GM12891 (cell line): ENCODE results near the gene ZNF646.

Experiments
- DNase-seq: peaks from one replicate; pipeline ENCODE4 v3.0.0; 2011; ENCODE audit warnings: low spot score; ENCODE audit not compliant: insufficient read length
- FAIRE-seq: peaks from 2 replicates; lab custom pipeline; 2011; peaks lifted over from hg19 to GRCh38; lab: Jason Lieb, UNC
- PAX5 ChIP-seq: IDR thresholded peaks from 2 replicates; pipeline ENCODE4 v1.6.1; 2011; ENCODE audit warnings: low read length, moderate library complexity, mild to moderate bottlenecking; ENCODE audit not compliant: insufficient read depth, severe bottlenecking
- POLR2A ChIP-seq: IDR thresholded peaks from 2 replicates; pipeline ENCODE4 v1.6.1; 2011; ENCODE audit warnings: low read depth, low read length, control low read depth
- POLR2AphosphoS5 ChIP-seq: IDR thresholded peaks from 2 replicates; pipeline ENCODE4 v1.6.1; 2011; ENCODE audit warnings: low read depth, low read length, control low read depth
- POU2F2 ChIP-seq: IDR thresholded peaks from 2 replicates; pipeline ENCODE4 v1.6.1; 2011; ENCODE audit warnings: low read depth, mild to moderate bottlenecking, control low read depth, low read length, moderate library complexity
- SPI1 ChIP-seq: IDR thresholded peaks from 2 replicates; pipeline ENCODE4 v1.6.1; 2011; ENCODE audit warnings: low read depth, low read length, control low read depth
- TAF1 ChIP-seq: IDR thresholded peaks from 2 replicates; pipeline ENCODE4 v1.6.1; 2011; ENCODE audit warnings: low read depth, low read length, control low read depth

The ZNF646 gene

GRCh38 chr16:31038993-31039392 is 35.2 kb upstream of the ZNF646 start:
- FAIRE-seq (no peak), DNase-seq (no peak)
- no peak for TF ChIP-seq PAX5
- no peak for TF ChIP-seq POLR2A
- TF ChIP-seq POU2F2: no peak
- TF ChIP-seq TAF1: no peak
- TF ChIP-seq SPI1: no peak
- TF ChIP-seq POLR2AphosphoS5: no peak

GRCh38 chr16:31042866-31043265 is 31.4 kb upstream of the ZNF646 start:
- no peak for TF ChIP-seq TAF1
- TF ChIP-seq SPI1: no peak
- no peak for TF ChIP-seq POLR2A
- DNase-seq (no peak), FAIRE-seq (no peak)

DNA sequence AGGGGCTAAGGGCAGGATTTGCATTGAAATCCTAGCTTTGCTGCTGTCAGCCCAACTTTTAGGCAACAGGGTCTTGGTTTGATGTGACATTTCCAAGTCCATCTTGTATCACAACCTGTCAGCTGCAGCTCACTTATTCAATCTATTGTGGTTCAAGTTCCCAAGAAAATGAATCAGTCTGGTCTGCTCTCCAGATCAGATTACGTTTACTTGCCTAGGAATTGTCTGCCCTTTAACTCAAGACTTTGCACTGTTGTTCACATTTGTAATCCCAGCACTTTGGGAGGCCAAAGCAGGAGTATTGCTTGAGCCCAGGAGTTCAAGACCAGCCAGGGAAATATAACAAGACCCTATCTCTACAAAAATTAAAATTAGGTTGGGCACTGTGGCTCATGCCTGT is 30.9 kb upstream of the ZNF646 start:
- no peak for DNase-seq
- no peak for FAIRE-seq
- TF ChIP-seq SPI1: no peak
- no peak for TF ChIP-seq PAX5
- no peak for TF ChIP-seq POLR2AphosphoS5
- no peak for TF ChIP-seq POLR2A
- TF ChIP-seq POU2F2: no peak
- TF ChIP-seq TAF1: no peak

GRCh38 chr16:31043898-31044481 is 30.2 kb upstream of the ZNF646 start:
- FAIRE-seq (no peak), DNase-seq (no peak)
- TF ChIP-seq TAF1: no peak
- no peak for TF ChIP-seq PAX5
- TF ChIP-seq POU2F2: no peak
- TF ChIP-seq SPI1: no peak

GRCh38 chr16:31050280-31051030 is 23.8 kb upstream of the ZNF646 start:
- DNase-seq (no peak), FAIRE-seq (no peak)
- no peak for TF ChIP-seq POU2F2
- TF ChIP-seq POLR2AphosphoS5: no peak

DNA sequence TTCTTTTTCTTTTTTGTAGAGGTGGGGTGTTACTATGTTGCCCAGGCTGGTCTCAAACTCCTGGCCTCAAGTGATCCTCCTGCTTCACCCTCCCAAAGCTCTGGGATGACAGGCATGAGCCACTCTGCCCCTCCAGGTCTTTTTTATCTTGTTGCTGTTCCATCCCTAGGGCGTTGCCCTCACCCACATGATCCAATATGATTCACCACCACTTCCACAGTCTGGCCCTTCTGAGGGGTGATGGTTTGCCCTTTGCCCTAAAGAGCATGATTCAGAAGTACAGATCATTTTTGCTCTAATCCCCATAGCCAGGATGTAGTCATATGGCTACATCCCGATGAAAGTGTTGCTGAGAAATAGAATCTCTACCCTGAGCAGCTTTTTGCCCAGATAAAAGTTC is 22.1 kb upstream of the ZNF646 start:
- FAIRE-seq (no peak), DNase-seq (no peak)
- TF ChIP-seq PAX5 (no peak), TAF1 (no peak), POLR2A (no peak), POU2F2 (no peak), POLR2AphosphoS5 (no peak), SPI1 (no peak)

DNA sequence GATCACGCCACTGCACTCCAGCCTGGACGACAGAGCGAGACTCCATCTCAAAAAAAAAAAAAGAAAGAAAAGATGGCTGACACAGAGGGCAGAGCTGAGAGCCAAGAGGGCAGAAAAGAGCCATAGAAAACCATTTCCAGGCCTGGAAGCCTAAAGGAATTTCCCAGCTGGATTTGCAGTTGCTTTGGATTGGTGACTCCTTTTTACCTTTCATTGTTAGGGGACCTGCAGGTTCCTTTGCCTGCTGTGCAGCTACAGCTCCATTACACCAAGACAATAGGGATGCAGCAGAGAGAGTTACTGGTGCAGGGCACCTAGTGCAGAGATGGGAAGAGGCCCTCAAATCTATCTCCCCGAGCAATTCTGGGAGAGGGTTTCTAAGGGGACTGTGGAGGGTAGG is 18.6 kb upstream of the ZNF646 start:
- DNase-seq: no peak
- TF ChIP-seq POLR2AphosphoS5 (no peak), POU2F2 (no peak), POLR2A (no peak), SPI1 (no peak)
- no peak for FAIRE-seq

DNA sequence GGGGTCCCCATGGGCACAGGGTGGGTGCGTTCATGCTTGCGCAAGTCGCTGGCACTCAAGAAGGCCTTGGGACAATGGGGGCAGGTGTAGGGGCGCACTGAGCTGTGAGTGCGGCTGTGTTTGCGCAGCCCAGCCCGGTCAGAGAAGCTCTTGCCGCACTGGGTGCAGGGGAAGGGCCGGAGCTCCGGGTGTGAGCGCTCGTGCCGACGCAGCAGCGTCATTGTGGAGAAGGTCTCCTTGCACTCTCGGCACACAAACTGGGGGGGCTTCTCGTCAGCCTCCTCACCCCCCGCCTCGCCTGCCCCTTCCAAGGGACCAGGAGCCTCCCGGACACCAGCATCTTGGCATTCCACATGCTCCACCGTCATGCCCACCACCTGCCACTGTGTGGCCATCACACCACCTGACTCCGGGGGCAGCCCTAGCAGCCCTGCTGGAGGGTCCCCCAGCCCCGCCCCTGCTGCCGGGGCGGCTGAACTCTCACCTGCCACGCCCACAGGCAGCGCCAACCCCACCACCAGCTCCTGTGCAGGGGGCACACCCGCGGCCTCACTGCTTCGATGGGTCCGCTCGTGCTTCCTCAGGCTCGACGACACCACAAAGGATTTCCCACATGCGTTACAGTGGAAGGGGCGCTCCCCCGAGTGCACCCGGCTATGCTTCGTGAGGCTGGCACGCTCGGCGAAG is 13.0 kb upstream of the ZNF646 start:
- no peak for DNase-seq
- TF ChIP-seq POLR2A (no peak), PAX5 (no peak), TAF1 (no peak), POLR2AphosphoS5 (no peak), SPI1 (no peak), POU2F2 (no peak)
- no peak for FAIRE-seq

- FAIRE-seq: no peak
- DNase-seq: no peak
- TF ChIP-seq POLR2A: no peak
- no peak for TF ChIP-seq POLR2AphosphoS5
- TF ChIP-seq POU2F2: no peak
- TF ChIP-seq SPI1: no peak
- no peak for TF ChIP-seq PAX5
- TF ChIP-seq TAF1: no peak
Measured at GRCh38 chr16:31061813-31062440, 12.3 kb upstream of the ZNF646 start.

GRCh38 chr16:31063495-31063842 is 10.8 kb upstream of the ZNF646 start:
- TF ChIP-seq PAX5 (no peak), TAF1 (no peak), SPI1 (no peak), POU2F2 (no peak), POLR2AphosphoS5 (no peak), POLR2A (no peak)
- DNase-seq: no peak
- no peak for FAIRE-seq
